ENCODE measurements around the gene CTIF.

DNA sequence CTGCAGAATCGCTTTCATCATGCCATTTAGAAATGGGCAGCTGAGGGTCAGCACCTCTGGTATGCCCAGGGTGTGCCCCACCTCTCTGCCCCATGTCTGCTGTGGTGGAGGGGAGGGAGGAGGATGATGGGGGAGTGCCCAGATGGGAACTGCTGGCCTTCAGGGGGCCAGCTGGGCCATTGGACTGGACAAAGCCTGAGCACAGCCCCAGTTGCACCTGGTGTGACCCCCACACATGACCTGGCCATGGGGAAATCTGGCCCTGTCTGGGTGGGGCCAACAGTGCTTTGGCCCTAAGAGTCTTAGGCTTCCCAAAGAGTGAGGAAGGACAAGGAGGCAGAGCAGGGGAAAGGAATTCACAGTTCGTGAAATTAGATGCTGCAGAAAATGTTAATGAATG is 44.1 kb downstream of the CTIF start:
- TF ChIP-seq POLR2A (IDR thresholded peaks at IDR 0.05) (no peak), POLR2AphosphoS5 (IDR thresholded peaks at IDR 0.05) (no peak)
- TF ChIP-seq, protein P1, sequence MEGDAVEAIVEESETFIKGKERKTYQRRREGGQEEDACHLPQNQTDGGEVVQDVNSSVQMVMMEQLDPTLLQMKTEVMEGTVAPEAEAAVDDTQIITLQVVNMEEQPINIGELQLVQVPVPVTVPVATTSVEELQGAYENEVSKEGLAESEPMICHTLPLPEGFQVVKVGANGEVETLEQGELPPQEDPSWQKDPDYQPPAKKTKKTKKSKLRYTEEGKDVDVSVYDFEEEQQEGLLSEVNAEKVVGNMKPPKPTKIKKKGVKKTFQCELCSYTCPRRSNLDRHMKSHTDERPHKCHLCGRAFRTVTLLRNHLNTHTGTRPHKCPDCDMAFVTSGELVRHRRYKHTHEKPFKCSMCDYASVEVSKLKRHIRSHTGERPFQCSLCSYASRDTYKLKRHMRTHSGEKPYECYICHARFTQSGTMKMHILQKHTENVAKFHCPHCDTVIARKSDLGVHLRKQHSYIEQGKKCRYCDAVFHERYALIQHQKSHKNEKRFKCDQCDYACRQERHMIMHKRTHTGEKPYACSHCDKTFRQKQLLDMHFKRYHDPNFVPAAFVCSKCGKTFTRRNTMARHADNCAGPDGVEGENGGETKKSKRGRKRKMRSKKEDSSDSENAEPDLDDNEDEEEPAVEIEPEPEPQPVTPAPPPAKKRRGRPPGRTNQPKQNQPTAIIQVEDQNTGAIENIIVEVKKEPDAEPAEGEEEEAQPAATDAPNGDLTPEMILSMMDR (IDR thresholded peaks at IDR 0.05 in 8 of 11, conservative IDR thresholded peaks at IDR 0.05 in 3 of 11), result no peak
